HG03064 (cell line): ENCODE data around the gene B3GNT3.

Source experiments
- ATAC-seq: cut with Tn5 transposase; IDR thresholded peaks from one replicate; pipeline ENCODE4 v1.9.1; 2021; ENCODE audit warnings: low read depth; ENCODE audit not compliant: unreplicated experiment

Gene B3GNT3

DNA sequence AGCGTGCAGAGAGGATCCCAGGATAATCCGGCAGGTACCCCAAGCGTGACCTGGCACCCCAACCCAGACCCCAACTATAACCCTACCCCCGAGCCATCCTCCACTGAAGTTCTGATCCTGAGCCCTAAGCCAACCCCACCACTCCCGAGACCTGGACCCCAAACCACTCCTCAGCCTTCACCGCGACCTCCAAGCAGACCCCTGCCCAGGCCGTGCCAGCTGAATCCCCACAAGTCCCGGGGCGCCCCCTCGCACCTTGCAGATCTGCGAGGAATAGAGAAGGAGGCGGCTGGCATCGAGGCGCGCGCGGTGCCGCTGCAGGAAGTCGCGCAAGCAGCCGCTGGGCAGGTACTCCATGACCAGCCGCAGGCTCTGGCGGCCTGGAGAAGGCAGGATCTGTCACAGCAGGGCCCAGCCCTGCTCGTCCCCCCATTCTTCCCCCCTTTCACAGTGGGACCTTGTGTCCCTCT lies 36.5 kb downstream of the B3GNT3 start:
- ATAC-seq, result no peak

DNA sequence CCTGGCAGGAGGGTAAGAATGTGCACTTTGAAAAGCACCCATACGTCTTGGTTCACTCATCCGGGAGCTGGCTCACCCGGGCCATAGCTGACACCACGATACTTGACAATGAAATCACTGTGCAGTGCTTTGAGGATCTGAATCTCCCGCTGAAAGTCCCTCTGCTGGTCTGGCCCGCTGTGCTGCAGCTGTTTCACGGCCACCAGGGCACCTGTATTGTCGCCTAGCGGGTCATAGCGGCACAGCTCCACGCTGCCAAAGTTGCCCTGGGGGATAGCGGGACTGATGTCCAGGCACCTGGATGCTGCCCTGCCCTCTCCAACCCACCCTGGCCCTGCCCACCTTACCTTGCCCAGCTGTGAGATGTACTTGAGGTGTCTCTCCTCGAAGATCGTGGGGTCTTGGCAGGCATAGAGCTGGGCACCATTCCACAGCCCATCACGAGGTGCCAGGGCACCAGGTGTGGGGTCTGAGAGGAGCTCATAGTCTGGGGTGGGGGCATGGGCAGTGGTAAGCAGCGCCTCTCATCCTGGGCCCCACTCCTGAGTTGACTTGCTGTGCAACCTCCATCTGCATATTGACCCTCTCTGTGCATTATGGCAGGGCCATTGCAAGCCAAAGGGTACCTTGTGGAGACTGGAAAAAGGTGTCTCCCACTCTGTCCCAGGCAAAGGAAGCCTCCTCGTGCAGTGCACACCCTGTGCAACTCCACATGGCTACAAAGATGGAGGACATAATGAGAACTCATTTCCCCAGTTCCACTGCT lies 37.7 kb downstream of the B3GNT3 start:
- ATAC-seq, result no peak

DNA sequence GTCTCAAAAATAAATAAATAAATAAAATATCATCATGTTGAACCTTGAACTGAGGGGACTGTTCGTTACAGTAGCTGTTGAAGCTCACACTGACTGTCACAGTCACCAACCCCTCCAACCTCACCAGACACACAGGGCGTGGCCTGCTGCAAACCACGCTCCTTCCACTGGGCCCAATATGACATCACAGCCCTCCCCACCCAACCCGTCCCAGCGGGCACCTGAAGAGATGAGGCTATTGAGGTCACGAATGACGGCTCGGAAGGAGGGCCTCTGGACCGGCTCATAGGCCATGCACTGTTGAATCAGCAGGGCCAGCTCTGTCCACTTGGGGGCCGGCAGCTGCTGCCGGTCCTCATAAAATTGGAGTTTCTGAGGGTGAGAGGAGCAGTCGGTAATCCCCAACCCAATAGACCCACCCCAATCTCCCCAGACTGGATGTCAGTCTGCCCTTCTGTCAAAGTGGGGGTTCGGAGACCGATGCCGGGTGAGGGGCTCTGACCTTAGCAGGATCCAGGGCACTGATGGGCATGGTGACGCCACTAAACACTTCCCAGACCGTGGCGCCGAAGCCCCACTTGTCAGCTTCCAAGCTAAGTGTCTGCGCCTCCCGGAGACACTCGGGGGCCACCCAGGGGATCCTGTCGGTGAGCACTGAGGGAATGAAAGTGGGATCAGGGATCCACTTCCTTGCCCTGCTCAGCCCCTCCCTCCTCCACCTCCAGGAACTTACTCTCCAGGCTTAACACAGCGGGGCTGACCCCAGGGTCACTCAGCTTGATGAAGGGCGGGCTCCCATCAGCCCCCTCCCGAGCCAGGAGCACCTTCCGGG lies 39.6 kb downstream of the B3GNT3 start:
- no peak for ATAC-seq

DNA sequence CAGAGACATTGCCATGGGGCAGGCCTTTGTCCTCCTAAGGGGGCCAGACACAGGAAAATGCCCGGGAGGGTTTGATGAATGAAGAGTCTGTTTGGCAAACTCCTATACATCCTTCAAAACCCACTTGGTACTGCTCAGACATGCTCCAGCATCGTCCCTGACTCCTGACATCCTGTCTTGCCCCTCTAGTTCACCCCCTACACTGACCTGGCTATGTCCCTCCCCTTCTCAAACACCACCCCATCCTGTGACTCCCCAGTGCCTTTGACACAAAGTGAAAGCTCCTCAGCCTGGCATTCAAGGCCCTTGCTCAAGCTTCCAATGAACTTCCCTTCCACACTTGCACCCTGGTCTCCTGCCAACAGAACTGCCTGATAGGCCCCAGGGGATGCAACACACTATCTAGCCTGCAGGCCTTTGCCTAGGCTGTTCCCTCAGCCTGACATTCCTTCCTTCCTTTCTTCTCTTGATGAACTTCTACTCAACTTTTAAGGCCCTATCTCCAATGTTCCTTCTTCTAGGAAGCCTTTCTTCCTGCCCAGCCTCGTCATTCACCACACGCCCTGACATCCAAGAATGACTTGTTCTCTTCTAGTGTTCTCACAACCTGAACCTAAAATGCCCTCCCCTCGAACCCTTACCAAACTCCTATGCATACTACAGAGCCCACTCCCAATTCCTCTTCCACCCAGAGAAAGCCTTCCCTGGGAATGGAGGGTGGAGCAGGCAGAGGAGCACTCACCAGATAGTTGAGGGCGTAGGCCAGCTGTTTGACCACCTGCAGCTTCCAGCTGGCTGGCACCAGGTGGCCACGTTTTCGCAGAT lies 40.5 kb downstream of the B3GNT3 start:
- ATAC-seq, result no peak

DNA sequence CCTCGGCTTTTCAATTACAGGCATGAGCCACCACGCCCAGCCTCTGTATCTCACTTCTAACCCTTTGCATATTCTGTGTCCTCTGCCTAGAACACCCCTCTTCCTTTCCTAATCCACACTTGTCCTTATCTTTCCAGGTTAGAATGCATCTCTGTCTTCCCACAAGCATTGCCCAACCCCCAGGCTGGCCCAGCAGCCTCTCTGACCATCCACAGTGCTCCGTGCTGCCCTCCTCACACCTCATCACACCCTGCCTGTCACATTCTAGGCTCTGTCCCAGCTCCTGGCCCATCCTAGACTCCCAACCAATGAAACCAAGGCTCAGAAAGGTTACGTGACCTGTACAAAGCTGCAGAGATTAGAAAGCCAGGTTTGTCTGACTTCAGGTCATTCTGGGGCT lies 41.6 kb downstream of the B3GNT3 start:
- ATAC-seq, result no peak

DNA sequence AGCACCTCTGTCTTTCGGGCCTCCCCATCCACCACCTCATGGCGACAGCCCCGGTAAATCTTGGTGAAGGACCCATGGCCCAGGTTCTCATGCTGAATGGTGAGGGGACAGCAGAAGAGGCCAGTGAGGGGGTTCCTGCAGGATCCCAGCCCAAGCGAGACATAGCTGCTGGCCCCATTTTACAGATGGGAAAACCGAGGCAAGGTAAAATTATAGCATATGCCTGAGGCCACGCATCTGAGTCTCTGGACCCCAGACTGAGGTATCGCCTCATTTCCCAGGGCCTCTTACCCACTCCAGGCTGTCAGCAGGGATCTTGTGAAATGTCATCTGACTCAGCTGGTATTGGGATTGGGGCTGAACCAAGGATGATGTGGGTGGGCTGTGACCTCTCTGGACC lies 43.0 kb downstream of the B3GNT3 start:
- no peak for ATAC-seq

DNA sequence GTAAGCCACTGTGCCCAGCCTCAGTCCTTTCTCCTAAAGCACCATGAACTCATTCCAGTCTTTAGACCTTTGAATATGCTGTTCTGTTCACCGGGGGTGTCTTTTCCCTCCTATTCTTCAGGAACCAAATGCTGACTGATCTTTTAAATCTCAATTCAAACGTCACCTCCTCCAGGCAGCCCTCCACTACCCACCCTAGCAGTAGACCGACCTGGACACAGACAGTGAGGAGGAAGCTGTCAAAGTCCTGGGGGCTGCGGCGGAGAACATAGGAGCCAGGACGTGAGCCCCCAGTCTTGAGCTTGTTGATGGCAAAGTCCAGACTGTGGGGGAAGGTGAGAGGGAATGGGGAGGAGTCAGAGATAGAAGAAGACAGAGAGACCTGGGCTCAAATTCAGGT lies 45.1 kb downstream of the B3GNT3 start:
- no peak for ATAC-seq

DNA sequence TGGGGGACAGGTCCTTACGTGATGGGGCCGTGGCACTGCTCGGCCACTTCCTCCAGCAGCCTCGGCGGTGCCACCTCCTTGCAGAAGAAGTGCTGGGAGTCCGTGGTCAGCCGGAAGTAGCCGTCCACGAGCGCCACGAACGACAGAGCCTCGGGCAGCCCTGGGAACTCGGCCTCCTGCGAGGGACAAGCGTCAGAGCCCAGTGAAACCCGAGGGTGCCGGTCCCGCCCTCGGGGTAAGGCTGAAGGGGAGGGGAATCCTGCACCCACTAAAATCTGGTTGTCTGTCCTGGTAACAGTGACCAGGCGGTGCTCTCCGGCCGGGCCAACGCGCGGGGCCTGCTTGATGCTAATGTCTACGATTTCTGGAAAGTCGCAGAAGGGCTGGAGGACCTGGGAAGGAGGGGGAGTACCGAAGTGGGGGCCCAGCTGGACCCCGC lies 46.5 kb downstream of the B3GNT3 start:
- no peak for ATAC-seq

DNA sequence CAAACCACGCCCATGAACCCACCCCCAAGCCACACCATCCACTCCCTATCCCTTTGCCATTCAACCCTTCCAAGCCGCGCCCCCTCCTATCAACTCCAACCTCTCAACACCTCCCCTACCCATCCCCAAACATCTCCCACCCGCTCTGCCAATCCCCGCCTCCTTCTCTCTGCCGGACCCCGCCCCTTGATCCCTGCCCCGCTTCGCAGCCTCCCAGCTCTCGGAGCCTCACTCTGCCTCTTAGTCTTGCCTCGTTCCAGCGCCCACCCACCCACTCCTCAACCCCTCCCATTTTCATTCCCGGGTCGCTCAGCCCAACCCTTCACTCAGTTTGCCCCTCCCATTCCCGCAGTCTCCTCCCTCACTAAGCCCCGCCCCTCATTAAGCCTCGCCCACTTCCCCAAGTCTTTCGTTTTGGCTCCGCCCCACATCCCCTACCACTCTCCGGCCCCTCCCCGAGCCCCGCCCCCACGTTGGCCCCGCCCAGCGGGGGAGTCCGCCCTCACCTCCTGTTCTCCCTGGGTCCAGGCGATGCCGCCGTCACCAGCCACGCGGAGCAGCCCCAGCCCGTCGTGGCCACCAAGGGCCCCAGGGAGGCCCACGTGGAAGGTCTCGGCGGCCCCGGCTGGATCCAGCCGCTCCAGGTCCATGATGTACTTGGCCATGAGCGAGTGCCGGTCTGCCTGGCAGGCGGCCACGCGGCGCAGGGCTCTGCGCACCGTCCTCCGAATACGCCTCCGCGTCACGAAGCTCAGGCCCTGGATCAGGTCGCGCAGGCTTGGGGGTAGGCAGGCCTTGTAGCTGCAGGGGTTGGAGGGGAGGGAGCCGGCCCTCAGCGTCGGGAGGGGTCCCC lies 47.1 kb downstream of the B3GNT3 start:
- no peak for ATAC-seq

DNA sequence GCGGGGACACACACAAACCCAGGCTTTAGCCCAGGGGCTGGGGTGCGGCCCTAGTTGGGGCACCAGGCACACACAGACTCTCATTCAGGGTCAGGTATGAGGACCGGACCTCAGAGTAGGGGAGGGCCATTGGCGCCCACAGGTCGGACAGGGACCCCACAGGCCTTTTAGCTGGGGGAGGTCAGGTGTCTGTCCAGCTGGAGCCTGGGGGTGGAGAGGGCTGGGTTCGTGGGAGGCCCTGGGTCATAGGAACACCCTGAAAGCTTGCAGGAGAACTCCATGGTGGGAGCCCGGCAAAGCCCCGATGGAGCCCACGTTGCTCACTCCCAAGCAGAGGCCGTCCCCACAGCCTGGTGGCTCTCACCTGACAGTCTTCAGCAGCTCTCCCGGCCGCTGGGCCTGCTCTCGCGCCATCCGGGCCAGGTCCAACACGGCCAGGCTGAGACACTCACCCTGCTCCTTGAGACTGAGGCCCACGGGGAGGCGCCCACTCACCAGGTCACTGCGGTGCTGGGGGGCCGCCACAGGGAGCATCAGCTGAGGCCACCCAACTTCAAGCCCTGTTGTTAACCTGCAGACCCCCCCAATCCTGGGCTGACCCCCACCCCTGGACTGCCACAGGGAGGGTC lies 47.8 kb downstream of the B3GNT3 start:
- ATAC-seq, result no peak

DNA sequence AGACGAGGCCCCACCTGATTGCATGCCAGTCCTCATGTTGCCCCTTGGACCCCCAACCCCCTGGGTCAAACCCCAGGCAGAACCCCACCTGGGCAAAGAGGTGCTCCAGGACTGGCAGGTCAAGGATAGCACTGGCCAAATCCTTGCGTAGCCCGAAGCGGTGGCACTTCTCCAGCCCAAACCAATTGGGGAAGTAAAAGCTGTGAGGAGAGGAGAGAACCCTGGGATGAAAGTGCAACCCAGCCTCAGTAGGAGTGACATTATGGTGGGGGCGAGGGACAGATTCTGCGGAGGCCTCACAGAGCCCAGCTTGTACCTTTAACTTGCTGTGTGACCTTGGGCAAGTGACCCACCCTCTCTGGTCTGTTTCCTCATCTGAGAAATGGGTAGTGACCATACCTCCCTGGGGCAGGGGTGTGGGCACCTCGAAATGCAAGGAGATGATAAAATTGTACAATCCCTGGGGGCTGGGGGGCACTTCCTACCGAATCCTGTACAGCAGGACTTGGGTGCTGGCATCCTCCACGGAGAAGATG lies 48.4 kb downstream of the B3GNT3 start:
- ATAC-seq, result no peak

DNA sequence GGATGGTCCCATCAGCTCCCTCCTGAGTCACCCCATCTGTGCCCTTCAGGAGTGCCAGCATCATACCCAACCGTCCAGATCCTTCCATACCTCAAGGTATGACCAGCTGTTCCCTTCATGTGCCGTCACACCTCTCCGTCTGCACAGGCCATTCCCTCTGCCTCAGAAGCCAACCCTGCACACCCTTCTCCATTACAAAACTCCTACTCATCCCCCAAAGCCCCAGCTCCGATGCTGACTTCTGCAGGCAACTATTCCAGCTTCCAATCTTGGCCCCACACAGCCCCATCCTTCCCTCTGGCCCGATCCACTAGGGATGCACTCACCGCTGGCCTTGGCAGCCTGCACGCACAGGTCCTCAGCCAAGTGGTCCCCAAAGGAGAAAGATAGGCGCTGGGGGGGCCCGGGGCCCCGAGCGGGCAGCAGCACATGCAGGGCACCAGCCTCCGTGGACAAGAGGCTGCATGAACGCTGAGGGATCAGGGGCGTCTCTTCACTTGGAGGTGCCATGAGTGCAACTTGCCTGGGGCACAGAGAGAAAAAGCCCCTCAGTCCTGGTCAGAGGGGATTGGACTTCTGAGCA lies 49.1 kb downstream of the B3GNT3 start:
- no peak for ATAC-seq

DNA sequence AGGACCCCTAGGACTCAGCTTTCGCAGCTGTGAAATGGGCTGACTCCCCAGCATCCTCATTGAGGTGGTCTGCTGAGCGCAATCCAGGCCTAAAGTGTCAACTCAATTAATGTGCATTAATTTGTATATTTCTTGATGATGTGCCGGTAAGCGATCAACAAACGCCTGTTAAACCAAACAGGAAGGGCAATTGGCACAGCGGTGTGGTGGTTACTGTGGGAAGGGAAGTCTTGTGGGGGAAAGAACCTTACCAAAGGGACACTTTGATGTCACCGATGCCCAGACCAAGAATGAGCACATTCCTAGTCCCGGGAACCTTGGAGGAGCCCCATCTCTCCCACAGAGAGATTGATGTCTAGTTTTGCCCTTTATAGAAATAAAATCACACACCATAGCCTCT lies 51.2 kb downstream of the B3GNT3 start:
- no peak for ATAC-seq

DNA sequence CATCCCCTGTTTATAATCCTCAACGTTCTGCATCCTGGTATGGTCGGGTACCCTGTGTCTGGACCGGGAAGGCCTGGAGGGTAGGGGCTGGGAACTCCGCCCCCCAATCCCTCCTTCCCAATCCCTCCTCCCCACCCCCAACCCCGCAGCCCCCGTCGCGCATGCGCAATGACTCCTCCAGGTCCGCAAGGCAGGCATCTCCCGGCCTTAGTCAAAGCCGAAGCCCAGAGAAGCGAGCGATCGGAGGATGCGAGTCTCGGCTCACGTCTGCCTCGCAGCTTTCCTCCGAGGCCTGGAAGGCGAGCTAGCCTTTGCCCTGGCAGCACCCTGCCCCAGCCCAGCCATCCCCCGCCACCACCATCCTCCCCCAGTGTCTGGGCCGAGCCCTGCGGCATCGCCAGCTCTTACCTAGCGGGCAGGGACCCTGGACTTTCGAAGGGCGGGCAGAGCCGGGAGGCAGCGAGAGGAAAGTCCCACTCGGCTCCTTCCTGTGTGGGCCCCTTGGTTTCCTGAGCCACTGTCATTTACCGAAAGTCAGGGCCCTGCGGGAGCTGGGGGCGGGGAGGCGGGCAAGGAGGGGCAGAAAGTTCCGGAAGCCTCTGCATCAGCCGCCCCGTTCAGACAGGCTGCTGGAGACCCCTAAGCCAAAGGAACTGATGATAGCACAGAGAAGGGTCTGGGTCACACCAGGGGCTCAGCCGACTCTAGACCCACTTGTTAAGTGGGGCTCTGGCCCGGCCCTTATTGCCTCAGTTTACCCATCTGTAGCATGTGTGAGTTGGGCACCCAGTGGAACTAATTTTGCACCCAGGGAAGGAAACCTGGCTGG lies 52.8 kb downstream of the B3GNT3 start, which contains the start of gene JAK3:
Gene JAK3 (minus strand): TSS at position 445 of the 829 bp plus-strand sequence. CDS start 3,565 bp downstream, outside the sequence.
- no peak for ATAC-seq

DNA sequence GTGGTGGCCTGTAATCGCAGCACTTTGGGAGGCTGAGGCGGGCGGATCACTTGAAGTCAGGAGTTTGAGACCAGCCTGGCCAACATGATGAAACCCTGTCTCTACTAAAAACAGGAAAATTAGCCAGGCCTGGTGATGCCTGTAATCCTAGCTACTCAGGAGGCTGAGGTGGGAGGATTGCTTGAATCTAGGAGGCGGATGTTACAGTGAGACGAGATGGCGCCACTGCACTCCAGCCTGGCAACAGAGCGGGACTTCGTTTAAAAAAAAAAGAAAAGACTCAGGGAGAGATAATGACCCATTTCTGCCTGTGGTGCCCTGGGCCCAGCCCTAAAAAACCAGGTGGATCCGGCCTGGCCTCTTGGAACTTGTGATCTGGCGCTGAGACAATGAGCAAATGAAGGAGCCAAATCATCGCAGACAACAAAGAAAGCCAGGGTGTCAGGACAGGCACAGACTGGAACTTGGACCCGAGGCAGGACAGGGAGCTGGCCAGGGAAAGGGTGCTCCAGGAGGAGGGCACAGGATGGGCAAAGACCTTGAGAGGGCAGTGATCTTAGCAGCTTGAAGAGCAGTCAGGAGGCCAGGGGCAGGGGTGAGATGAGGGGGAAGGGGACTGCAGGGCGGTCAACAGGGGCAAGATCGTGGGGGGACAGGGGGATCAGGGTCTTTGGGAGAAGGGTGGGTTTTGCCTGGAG lies 53.8 kb downstream of the B3GNT3 start:
- no peak for ATAC-seq

DNA sequence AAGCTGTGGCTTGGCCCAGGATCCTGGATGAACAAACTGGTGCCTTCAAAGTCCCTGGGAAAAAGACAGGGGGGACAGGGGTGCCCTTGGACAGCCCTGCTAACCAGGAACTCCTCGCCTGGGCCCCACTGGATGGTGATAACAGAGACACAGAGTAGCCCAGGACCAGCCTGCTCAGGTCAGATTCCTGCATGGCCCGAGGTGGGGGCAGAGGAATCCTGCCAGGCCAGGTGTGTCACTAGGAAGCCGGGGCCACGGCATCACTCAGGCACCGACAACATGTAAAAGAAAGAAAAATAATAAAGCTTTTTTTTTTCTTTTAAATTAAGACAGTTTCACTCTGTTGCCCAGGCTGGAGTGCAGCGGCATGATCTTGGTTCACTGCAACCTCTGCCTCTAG lies 59.1 kb downstream of the B3GNT3 start:
- ATAC-seq, result no peak
